LNCAP (cell line): ENCODE measurements around the gene IL12RB1.
A peak's percentile ranks its signal among the peaks of the same experiment; 100 is the strongest.

Source experiments
- TF ChIP-seq, protein P1 (sequence below): fragments of 450-650 bp; IDR thresholded peaks from 2 replicates; pipeline ENCODE4 v1.5.1; 2017; ENCODE audit warnings: mild to moderate bottlenecking

The IL12RB1 gene

GRCh38 chr19:18072335-18072734 is 14.4 kb downstream of the IL12RB1 start:
- TF ChIP-seq, protein P1, sequence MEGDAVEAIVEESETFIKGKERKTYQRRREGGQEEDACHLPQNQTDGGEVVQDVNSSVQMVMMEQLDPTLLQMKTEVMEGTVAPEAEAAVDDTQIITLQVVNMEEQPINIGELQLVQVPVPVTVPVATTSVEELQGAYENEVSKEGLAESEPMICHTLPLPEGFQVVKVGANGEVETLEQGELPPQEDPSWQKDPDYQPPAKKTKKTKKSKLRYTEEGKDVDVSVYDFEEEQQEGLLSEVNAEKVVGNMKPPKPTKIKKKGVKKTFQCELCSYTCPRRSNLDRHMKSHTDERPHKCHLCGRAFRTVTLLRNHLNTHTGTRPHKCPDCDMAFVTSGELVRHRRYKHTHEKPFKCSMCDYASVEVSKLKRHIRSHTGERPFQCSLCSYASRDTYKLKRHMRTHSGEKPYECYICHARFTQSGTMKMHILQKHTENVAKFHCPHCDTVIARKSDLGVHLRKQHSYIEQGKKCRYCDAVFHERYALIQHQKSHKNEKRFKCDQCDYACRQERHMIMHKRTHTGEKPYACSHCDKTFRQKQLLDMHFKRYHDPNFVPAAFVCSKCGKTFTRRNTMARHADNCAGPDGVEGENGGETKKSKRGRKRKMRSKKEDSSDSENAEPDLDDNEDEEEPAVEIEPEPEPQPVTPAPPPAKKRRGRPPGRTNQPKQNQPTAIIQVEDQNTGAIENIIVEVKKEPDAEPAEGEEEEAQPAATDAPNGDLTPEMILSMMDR = no peak

- TF ChIP-seq, protein P1 = no peak
These were observed 16.6 kb downstream of the IL12RB1 start for GRCh38 chr19:18070181-18070580.

GRCh38 chr19:18069383-18069782 is 17.4 kb downstream of the IL12RB1 start:
- TF ChIP-seq, protein P1 = no peak

DNA sequence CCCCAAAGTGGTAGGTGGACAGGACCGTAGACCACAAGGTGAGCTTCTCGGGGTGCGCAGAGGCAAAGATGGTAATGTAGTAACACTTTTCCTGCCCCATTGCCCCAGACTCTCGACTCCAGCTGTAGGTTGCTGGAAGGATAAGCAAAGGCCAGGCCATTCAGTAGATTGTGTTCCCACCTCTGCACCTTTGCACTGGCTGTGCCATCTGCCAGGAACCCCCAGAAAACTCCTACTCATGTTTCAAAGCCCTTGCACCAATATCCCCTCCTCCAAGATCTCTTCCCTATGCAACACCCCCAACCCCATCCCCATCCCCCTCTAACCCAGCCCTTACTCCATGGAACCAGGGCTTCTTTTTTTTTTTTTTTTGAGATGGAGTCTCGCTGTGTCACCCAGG is 18.3 kb downstream of the IL12RB1 start:
- TF ChIP-seq, protein P1 = no peak

GRCh38 chr19:18065173-18065495 is 21.6 kb downstream of the IL12RB1 start:
- TF ChIP-seq, protein P1 = no peak

- TF ChIP-seq, protein P1 = peak; percentile 30; the same call in 1 of the 2 replicates
These were observed 23.3 kb downstream of the IL12RB1 start for GRCh38 chr19:18063463-18063862.

DNA sequence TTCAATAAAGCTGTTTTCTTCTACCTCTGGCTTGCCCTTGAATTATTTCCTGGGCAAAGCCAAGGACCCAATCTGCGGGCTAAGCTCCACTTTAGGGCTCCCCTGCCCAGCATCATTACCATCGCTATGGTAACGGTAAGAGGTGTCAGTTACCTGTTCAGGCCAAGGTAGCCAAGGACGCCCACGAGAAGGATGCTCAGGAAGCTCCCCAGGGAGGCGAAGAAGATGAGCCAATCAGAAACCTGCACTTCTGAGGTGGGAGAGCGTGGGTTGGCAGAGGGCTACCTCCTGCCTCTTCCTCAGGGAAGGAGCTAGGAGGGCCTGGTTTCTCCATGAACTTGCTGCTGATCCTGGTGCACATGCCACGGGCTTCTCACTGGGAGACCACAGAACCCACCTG is 24.7 kb downstream of the IL12RB1 start:
- TF ChIP-seq, protein P1 = no peak

GRCh38 chr19:18060472-18060871 is 26.3 kb downstream of the IL12RB1 start:
- TF ChIP-seq, protein P1 = no peak
